ENCODE data around the gene MKRN2. TPM values are rescaled to one million over a fixed set of nuclear protein-coding genes. Genes with fewer than 3 reads are reported as not detected.
A peak's percentile ranks its signal among the peaks of the same experiment; 100 is the strongest.

The MKRN2 gene
- total and polyA plus RNA-seq, 4 donors: 15.7 to 30.8 (median 23.3) TPM

- no peaks in the 10 kb centered on the region for H3K27me3 ChIP-seq (ENCODE audit: control insufficient read depth in 3 of 3, insufficient read depth in 3 of 3, low read length in 2 of 3)
- H3K4me1 ChIP-seq (ENCODE audit: control insufficient read depth in 5 of 5, insufficient read depth in 5 of 5, low read length in 5 of 5): peaks cover 0 to 15% (median 4%) of the 10 kb centered on the region in 5 donors
- H3K9ac ChIP-seq (ENCODE audit: insufficient read depth in 1 of 2, low read length in 2 of 2): no peak overlapping the region
- no peaks in the 10 kb centered on the region for H3K9me3 ChIP-seq (ENCODE audit: control insufficient read depth in 4 of 4, insufficient read depth in 3 of 4, low read length in 3 of 4)
- no peak overlapping the region for H3K27ac ChIP-seq (ENCODE audit: low read depth in 1 of 2, low read length in 1 of 2)
- ATAC-seq (ENCODE audit: insufficient read depth, low FRiP score) (no peak), DNase-seq (no peak)
- H3K36me3 ChIP-seq (ENCODE audit: control insufficient read depth in 4 of 4, insufficient read depth in 4 of 4, low read length in 4 of 4): peaks cover 23 to 62% (median 49%) of the 10 kb centered on the region in 4 donors
- H3K4me3 ChIP-seq: no peak overlapping the region
- no peak for TF ChIP-seq CTCF (IDR thresholded peaks at IDR 0.05; ENCODE audit: control extremely low read depth, extremely low read depth)
- WGBS, 2 donors: 91 to 92% methylated on average over 2 of the region's 2 CpGs
Observed at GRCh38 chr3:12578742-12579141, 21.9 kb downstream of the MKRN2 start.

DNA sequence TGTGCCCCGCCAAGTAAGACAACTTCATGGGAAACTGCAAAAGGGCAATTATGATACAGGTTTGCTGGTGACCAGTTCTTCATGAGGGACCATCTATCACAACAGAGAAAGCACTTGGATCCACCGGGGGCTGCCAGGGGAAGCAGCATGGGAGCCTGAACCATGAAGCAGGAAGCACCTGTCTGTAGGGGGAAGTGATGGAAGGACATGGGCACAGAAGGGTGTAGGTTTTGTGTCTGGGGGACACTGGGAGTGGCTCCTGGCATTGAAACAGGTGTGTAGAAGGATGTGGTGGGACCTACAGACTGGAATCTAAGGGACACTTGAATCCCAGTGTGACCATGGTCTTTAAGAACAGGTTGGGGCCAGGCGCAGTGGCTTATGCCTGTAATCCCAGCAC is 22.6 kb downstream of the MKRN2 start:
- Histone ChIP-seq H3K4me3 (no peak overlapping the region), H3K27me3 (ENCODE audit: control insufficient read depth in 3 of 3, insufficient read depth in 3 of 3, low read length in 2 of 3) (no peaks in the 10 kb centered on the region), H3K27ac (ENCODE audit: low read depth in 1 of 2, low read length in 1 of 2) (peak overlapping the region in 1 of 2 donors; percentile 32), H3K9me3 (ENCODE audit: control insufficient read depth in 4 of 4, insufficient read depth in 3 of 4, low read length in 3 of 4) (no peaks in the 10 kb centered on the region), H3K4me1 (ENCODE audit: control insufficient read depth in 5 of 5, insufficient read depth in 5 of 5, low read length in 5 of 5) (peaks cover 0 to 8% (median 4%) of the 10 kb centered on the region in 5 donors), H3K36me3 (ENCODE audit: control insufficient read depth in 4 of 4, insufficient read depth in 4 of 4, low read length in 4 of 4) (peaks cover 30 to 62% (median 50%) of the 10 kb centered on the region in 4 donors), H3K9ac (ENCODE audit: insufficient read depth in 1 of 2, low read length in 2 of 2) (no peak overlapping the region)
- DNase-seq (no peak), ATAC-seq (ENCODE audit: insufficient read depth, low FRiP score) (no peak)
- TF ChIP-seq CTCF (IDR thresholded peaks at IDR 0.05; ENCODE audit: control extremely low read depth, extremely low read depth): no peak
- 67 to 80% methylated on average over 3 of the region's 3 CpGs for WGBS, 2 donors

DNA sequence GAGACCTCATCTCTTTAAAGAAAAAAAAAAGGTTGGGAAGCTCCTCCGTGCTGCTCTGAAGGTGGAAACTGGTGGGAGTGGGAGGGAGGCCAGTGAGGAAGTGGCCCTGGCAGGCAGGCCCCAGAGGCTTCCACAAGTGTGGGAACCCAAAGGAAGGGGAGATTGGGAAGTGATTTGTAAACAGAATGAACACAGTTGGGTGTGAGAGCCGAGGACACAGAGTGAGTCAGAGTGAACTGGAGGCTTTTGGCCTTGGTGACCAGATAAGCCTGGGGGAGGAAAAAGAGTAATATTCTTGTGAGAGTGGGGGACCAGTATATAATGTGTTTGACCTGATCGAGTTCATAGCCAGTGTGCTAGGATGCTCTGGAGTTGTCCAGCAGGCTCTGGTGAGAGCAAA is 23.0 kb downstream of the MKRN2 start:
- ATAC-seq (ENCODE audit: insufficient read depth, low FRiP score) (no peak), DNase-seq (no peak)
- no peak for TF ChIP-seq CTCF (IDR thresholded peaks at IDR 0.05; ENCODE audit: control extremely low read depth, extremely low read depth)
- H3K9me3 ChIP-seq (ENCODE audit: control insufficient read depth in 4 of 4, insufficient read depth in 3 of 4, low read length in 3 of 4): no peaks in the 10 kb centered on the region
- no peak overlapping the region for H3K9ac ChIP-seq (ENCODE audit: insufficient read depth in 1 of 2, low read length in 2 of 2)
- H3K27me3 ChIP-seq (ENCODE audit: control insufficient read depth in 3 of 3, insufficient read depth in 3 of 3, low read length in 2 of 3): no peaks in the 10 kb centered on the region
- peaks cover 33 to 62% (median 50%) of the 10 kb centered on the region in 4 donors for H3K36me3 ChIP-seq (ENCODE audit: control insufficient read depth in 4 of 4, insufficient read depth in 4 of 4, low read length in 4 of 4)
- peak overlapping the region in 1 of 2 donors; percentile 32 for H3K27ac ChIP-seq (ENCODE audit: low read depth in 1 of 2, low read length in 1 of 2)
- H3K4me3 ChIP-seq: no peak overlapping the region
- WGBS, 2 donors: 29 to 44% methylated on average over 3 of the region's 3 CpGs
- H3K4me1 ChIP-seq (ENCODE audit: control insufficient read depth in 5 of 5, insufficient read depth in 5 of 5, low read length in 5 of 5): peaks cover 0 to 4% (median under 1%) of the 10 kb centered on the region in 5 donors

DNA sequence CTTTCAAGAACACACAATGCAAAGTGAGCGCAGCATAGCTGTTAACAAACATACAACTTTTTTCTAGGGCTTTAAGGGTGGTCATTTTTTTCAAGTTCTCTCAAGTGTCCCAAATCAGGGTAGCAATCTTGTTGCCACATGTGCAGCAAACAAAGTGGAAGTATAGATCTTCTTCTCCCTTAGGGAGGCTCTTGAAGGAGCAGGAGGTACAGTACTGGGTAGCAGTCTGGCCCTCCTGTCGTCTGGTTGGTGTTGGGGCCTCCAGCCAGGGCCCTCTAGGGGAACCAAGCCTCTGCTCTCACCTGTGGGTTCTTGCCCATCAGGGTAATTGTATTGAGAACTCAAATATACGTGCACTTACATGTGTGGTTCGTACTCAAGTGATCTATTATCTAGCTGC is 25.8 kb downstream of the MKRN2 start:
- Histone ChIP-seq H3K9me3 (ENCODE audit: control insufficient read depth in 4 of 4, insufficient read depth in 3 of 4, low read length in 3 of 4) (no peaks in the 10 kb centered on the region), H3K27me3 (ENCODE audit: control insufficient read depth in 3 of 3, insufficient read depth in 3 of 3, low read length in 2 of 3) (no peaks in the 10 kb centered on the region), H3K9ac (ENCODE audit: insufficient read depth in 1 of 2, low read length in 2 of 2) (no peak overlapping the region), H3K4me1 (ENCODE audit: control insufficient read depth in 5 of 5, insufficient read depth in 5 of 5, low read length in 5 of 5) (peaks cover 0 to 4% (median 0%) of the 10 kb centered on the region in 5 donors), H3K36me3 (ENCODE audit: control insufficient read depth in 4 of 4, insufficient read depth in 4 of 4, low read length in 4 of 4) (peaks cover 22 to 61% (median 50%) of the 10 kb centered on the region in 4 donors), H3K27ac (ENCODE audit: low read depth in 1 of 2, low read length in 1 of 2) (no peak overlapping the region), H3K4me3 (no peak overlapping the region)
- DNase-seq (no peak), ATAC-seq (ENCODE audit: insufficient read depth, low FRiP score) (no peak)
- no peak for TF ChIP-seq CTCF (IDR thresholded peaks at IDR 0.05; ENCODE audit: control extremely low read depth, extremely low read depth)
- WGBS, 2 donors: 86 to 88% methylated on average over 4 of the region's 4 CpGs
